ENCODE results near the gene WWOX.

- TF ChIP-seq EZH2 (IDR thresholded peaks at IDR 0.05; ENCODE audit: borderline replicate concordance, low read depth, low read length, severe bottlenecking) (no peak), CTCF (IDR thresholded peaks at IDR 0.05; ENCODE audit: borderline replicate concordance, extremely low read depth, low read length, poor library complexity, severe bottlenecking) (no peak)
Measured at GRCh38 chr16:78205506-78205905, 106.1 kb downstream of the WWOX start.
